OCI-M1 (cell line): ENCODE data around the gene SLITRK1.

Experiments used
- DNase-seq: peaks from one replicate; lab custom pipeline; 2025; lab: John Stamatoyannopoulos, UW

The SLITRK1 gene

GRCh38 chr13:83881917-83882605, at the start of gene SLITRK1:
Gene SLITRK1, minus strand, starts transcription at chr13:83882474. Its CDS starts 967 bp downstream, at chr13:83881507.
- DNase-seq, result peak; percentile 9

DNA sequence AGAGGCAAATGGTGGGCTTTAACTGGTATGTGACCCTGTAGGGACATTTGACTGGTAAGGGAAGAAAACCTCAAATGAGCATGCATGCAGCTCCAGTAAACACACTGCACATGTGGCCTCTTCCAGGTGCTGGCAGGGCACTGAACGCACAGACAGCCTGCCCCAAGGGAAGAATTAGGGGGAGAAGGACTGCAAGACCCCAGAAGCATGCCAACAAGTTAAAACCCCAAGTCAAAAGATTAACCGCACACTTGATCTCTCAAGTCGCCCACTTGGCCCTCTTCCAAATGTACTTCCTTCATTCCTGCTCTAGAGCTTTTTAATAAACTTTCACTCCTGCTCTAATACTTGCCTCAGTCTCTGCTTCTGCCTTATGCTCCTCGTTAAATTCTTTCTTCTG, 46.9 kb upstream of the SLITRK1 start:
- peak; percentile 6 for DNase-seq

DNA sequence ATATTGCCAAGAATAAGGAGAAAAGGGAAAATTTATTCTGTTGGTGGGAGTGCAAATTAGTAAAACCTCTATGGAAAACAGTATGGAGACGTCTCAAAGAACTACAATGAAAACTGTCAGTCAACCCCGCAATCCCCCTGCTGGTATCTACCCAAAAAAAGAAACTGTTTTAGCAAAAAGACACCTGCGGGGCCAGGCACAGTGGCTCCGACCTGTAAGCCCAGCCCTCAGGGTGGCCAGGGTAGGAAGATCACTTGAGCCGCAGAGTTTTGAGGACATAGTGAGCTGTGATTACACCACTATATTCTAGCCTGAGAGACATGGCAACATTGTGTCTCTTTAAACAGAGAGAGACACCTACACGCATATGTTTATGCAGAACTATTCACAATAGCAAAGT, 37.5 kb upstream of the SLITRK1 start:
- DNase-seq, result no peak

- peak; percentile 40 for DNase-seq
Observed at GRCh38 chr13:83914368-83914767, 32.1 kb upstream of the SLITRK1 start.

GRCh38 chr13:83907196-83907989, 25.1 kb upstream of the SLITRK1 start:
- DNase-seq, result no peak

DNA sequence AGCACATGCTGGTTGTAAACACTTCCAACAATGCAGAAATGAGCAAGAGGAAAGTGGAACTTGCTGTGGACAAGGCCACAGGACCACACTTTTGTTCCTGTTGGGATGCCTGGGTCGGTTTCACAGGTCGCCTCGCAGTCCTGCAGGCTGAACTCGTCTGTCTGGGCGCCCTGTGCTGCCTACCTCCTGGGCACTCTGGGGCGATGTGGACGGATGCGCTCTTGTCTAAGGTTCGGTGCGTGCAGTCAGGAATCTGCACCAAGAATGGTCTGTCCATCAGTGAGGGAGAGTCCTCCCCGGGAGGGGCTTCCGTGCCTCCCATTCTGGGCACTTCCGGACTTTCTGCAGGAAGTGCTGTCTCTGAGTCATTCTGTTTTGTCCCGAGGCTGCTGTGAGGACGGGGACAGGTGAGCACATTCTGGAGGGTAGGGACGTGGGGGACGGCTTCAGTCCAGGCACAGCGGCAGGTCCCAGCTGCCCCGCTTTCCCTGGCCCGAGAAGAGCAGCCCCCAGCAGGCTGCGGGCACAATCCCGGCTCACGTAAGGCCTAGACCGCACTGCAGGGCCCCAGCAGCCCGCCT, 24.1 kb upstream of the SLITRK1 start:
- no peak for DNase-seq

- DNase-seq, result no peak
Observed at GRCh38 chr13:83905641-83906040, 23.4 kb upstream of the SLITRK1 start.

DNA sequence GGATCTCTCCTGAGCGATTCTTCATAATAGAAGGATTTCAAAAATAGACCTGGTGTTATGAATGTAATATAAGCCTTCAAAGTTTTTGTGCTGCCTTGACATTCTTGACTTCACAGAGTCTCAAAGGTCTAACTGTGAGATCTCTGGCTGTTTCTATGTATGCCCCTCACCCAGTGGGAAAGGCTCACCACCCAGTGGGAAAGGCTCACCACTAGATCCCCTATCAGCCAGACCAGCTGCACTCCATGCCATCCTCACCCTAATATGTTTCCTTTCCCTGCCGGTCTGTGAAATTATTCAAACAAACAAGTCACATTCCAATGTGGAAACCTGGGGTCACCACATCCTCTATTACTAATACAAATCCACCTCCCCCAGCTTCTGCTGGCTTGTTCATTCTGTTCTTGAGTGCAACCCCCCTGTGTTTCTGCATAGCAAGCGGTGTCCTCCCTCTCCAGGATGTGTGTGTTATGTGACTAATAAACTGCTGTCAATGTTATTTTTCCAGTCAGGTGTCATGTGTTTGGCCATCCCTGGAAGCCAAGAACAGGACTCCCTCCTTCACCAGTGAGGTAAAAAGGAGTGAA, 13.8 kb upstream of the SLITRK1 start:
- no peak for DNase-seq

DNA sequence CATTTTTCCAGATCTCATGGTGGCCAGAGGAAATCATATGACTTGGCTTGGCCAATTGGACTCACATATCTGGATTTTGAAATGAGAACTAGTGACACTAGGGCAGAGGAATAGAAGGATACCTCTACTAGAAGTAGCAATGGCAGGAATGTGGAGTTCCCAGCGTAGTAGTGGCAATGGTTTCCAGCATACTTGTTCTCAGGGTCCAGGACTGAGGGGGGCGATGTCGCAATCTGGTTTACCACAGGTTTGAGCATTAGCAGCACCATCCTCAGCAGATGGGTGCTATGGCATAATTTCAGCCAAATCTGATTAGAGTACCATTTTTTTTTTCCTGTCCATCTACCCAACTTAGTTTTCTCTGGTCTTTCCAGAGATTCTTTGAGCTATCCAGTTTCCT, 8.1 kb upstream of the SLITRK1 start:
- DNase-seq, result no peak

GRCh38 chr13:83884141-83884540, 1.9 kb upstream of the SLITRK1 start:
- DNase-seq, result no peak

GRCh38 chr13:83883061-83883523, 818 bp upstream of the SLITRK1 start:
- DNase-seq, result no peak

- no peak for DNase-seq
Observed at GRCh38 chr13:83882606-83882959, 309 bp upstream of the SLITRK1 start.

GRCh38 chr13:83881140-83881684, 1.1 kb downstream of the SLITRK1 start:
- DNase-seq, result no peak

DNA sequence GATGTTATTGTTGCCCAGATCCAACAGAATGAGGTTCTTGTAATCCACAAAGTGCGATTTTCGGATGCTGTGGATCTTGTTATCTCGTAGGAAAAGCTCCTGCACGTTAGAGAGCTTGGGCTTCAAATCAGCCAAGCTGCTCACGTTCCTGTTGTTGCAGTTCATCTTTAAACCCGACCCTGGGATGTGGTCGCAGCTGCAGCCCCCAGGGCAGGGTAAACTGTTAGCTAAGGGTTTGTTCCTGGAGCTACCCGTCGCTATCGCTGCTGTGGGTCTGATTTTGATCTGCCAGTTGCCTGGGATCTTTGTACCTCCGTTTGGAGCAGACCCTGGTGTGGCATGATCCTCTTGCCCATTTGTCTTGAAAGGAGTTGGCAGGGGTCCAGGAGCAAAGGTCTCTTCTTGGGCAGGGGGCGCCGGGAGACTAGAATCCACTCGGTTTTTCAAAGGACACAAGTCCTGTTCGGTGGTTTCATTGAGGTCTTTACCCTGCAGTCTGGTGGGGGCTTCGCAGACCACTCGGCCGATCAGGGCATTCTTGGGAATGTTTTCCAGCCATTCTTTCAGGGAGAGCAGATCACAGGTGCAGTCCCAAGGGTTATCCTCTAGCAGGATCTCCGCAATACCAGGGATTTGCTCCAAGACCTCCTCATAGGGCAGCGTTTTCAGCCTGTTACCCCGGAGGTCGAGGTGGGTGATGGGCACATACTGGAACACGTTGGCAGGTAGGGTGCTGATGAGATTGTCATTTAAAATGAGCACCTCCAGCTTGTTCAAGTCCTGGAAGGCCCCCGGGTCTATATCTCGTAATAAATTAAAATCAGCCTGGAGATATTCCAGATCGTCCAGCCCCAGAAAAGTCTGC, 1.8 kb downstream of the SLITRK1 start:
- DNase-seq, result no peak

DNA sequence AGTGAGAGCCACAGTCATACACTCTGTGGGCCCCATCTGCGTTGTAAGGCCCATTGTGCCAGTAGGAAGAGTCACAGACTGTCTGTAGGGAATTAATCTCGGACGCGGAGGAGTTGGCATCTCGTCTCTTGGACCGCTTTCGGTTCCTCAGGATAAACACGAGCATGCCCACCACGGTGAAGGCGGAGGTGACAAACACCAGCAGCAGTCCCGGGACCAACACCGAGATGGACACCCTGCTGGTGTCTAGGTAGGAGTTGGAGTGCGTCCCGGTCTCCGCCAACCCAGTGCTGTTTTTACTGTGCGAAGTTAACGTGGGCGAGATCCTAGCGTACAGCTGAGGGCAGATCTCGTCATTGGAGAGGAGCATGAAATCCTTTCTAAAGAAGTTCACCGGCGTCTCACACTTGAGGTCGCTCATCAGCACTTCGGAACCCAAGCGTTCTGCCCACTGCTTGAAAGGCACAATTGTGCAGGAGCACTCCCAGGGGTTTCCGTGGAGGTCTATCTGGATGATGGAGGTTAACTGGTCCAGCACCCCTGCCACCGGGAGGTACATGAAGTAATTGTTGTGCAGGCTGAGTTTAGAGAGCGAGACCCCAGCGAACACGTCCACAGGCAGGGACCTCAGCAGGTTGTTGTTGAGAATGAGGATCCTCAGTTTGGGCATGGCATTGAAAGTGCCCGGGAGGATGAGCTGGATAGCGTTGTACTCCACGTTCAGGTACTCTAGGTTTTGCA, 2.7 kb downstream of the SLITRK1 start:
- no peak for DNase-seq

- no peak for DNase-seq
Observed at GRCh38 chr13:83878691-83879430, 3.4 kb downstream of the SLITRK1 start.

- no peak for DNase-seq
Observed at GRCh38 chr13:83877651-83878355, 4.5 kb downstream of the SLITRK1 start.

DNA sequence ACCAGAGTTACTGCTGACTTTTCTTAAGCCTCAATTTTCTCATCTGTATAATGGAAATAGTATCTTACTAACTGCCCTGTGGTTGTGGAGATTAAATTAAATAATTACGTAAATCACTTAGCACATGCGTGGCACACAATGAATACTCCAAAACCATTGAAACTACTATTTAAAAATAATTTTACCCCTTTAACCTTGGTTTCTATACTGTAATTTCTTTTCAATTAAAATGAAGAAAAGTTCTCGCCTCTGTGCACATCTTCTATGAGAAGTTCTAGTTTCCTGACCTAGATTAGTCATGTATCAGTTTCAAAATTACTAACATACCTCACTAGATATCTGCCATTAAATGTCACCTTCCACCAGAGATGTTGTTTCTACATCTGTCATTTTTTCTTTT, 5.7 kb downstream of the SLITRK1 start:
- no peak for DNase-seq

GRCh38 chr13:83867708-83868107, 14.6 kb downstream of the SLITRK1 start:
- DNase-seq, result peak; percentile 8
